Effector memory CD8-positive, alpha-beta T cell (primary cell): ENCODE measurements around the gene CCDC18.
A peak's percentile ranks its signal among the peaks of the same experiment; 100 is the strongest.

ENCODE experiments used
- ATAC-seq: fragments of 150-1000 bp; cut with Tn5 transposase; replicated peaks from 2 replicates; pipeline ENCODE4 v1.10.0; 2021; ENCODE audit warnings: mild to moderate bottlenecking, moderate library complexity
- DNase-seq, 3 experiments: peaks; one replicate each; pipeline ENCODE4 v3.0.0; 2021
- H3K27ac Mint-ChIP-seq, 2 donors: one replicate each; pipeline ENCODE4 v1.8.0; 2022; ENCODE audit warnings: mild to moderate bottlenecking in 2 of 2, mixed read lengths in 2 of 2, moderate library complexity in 2 of 2
- H3K27me3 Mint-ChIP-seq, 2 donors: one replicate each; pipeline ENCODE4 v1.8.0; 2022; ENCODE audit warnings: mixed read lengths in 2 of 2
- H3K36me3 Mint-ChIP-seq: one replicate; pipeline ENCODE4 v1.8.0; 2022; ENCODE audit warnings: mild to moderate bottlenecking, moderate library complexity, mixed read lengths; ENCODE audit not compliant: insufficient read depth
- H3K4me1 Mint-ChIP-seq, 2 donors: one replicate each; pipeline ENCODE4 v1.8.0; 2022; ENCODE audit warnings: low read depth in 2 of 2, mixed read lengths in 2 of 2
- H3K4me3 Mint-ChIP-seq, 2 donors: one replicate each; pipeline ENCODE4 v1.8.0; 2022; ENCODE audit warnings: mild to moderate bottlenecking in 2 of 2, mixed read lengths in 2 of 2, moderate library complexity in 2 of 2
- H3K9me3 Mint-ChIP-seq, 2 donors: one replicate each; pipeline ENCODE4 v1.8.0; 2022; ENCODE audit warnings: mixed read lengths in 2 of 2

The CCDC18 gene

DNA sequence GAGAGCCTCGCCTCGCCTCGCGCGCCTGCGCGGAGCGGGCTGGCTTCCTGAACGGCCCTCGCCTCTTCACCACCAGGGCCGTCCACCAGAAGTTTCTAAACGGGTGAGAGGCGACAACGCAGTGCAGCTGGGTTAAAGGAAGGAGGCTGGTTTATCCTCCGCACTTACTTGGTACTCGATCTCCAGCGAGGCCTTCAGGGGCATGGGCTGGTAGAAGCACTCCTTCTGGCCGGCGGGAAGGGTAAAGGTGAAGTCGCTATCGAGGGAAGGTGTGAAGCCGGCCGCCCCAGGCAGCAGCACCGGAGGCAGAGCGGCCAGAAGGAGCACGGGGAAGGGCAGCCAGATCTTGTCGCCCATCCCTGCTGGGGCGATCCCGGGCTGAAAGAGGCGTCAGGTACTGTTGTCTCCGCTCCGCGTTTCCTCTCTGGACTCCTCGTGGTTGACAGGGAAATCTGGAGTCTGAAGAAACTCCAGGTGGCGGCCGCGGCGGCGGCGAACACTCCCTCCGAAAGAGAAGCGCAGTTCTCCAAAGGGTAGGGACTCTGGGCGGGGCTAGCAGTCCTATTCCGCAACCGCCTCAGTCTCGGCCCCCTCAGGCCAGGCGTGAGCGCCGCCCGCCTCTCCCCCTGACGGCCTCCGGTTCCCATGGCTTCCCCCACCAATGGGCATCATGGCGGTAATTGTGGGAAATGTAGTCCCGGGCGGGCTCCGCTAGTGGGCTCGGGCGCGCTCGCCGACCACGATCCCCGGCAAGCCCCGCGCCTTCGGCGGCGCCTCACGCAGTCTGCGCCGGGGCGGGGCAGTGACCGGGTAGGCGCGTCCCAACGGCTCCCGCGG lies 420 bp upstream of the CCDC18 start, which contains the start of gene TMED5:
TMED5 (minus strand) TSS at position 528 of the 837 bp plus-strand sequence; CDS start at position 357, 171 bp downstream.
- ATAC-seq (peak; percentile 77), DNase-seq (peak; percentile 94 to 96 (median 95))
- peak within 1 kb of the TSS; percentile 97 for H3K27ac Mint-ChIP-seq
- H3K36me3 Mint-ChIP-seq, result peaks cover 36% of the 10 kb centered on the region
- peak within 1 kb of the TSS; percentile 88 to 99 for H3K4me3 Mint-ChIP-seq
- peaks cover 22 to 31% of the 10 kb centered on the region in 2 donors for H3K4me1 Mint-ChIP-seq
- H3K9me3 Mint-ChIP-seq, result no peaks in the 10 kb centered on the region
- H3K27me3 Mint-ChIP-seq, result no peaks in the 10 kb centered on the region

DNA sequence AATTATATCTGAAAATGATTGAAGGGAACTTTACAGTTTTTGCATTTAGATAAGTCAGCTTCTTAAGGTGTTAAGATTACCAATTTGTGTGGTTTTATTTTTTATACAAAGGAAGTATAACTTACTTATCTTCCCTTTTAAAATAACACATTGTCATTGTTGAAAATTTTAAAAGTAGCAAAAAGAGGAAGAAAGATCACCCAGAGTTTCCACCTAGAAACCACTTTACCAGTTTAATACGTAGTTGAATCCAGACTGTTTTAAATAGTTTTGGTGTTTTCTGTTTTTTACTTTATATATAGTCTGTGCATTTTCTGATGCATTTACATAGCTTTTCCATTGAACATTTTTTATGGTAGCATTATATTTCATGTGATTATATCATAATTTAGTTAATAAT lies 6.1 kb downstream of the CCDC18 start:
- no peak overlapping the region for H3K4me3 Mint-ChIP-seq
- H3K9me3 Mint-ChIP-seq, result no peaks in the 10 kb centered on the region
- H3K27me3 Mint-ChIP-seq, result no peaks in the 10 kb centered on the region
- H3K4me1 Mint-ChIP-seq, result peaks cover 9 to 12% of the 10 kb centered on the region in 2 donors
- ATAC-seq (no peak), DNase-seq (no peak)
- no peak overlapping the region for H3K27ac Mint-ChIP-seq
- H3K36me3 Mint-ChIP-seq, result peaks cover 3% of the 10 kb centered on the region

DNA sequence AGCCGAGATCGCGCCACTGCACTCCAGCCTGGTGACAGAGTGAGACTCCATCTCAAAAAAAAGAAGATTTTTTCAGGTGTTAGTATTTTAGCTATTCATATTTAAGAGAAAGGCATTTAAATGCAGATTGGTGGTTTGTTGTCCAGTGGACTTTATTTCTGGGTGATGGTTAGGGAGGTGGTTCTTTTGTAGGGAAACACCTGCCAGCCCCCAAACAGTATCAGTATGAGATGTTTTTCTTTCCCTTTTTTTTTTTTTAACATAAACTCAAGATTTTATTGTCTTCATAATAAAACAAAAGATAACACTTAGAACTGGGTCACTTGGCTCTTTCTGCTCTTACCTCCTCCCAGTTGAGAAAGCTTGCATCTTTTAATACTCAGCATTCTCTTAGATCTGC lies 9.9 kb downstream of the CCDC18 start:
- no peak overlapping the region for H3K4me3 Mint-ChIP-seq
- H3K36me3 Mint-ChIP-seq, result no peaks in the 10 kb centered on the region
- H3K9me3 Mint-ChIP-seq, result no peaks in the 10 kb centered on the region
- H3K27me3 Mint-ChIP-seq, result no peaks in the 10 kb centered on the region
- peaks cover 6 to 13% of the 10 kb centered on the region in 2 donors for H3K4me1 Mint-ChIP-seq
- no peak overlapping the region for H3K27ac Mint-ChIP-seq
- ATAC-seq (no peak), DNase-seq (no peak)

DNA sequence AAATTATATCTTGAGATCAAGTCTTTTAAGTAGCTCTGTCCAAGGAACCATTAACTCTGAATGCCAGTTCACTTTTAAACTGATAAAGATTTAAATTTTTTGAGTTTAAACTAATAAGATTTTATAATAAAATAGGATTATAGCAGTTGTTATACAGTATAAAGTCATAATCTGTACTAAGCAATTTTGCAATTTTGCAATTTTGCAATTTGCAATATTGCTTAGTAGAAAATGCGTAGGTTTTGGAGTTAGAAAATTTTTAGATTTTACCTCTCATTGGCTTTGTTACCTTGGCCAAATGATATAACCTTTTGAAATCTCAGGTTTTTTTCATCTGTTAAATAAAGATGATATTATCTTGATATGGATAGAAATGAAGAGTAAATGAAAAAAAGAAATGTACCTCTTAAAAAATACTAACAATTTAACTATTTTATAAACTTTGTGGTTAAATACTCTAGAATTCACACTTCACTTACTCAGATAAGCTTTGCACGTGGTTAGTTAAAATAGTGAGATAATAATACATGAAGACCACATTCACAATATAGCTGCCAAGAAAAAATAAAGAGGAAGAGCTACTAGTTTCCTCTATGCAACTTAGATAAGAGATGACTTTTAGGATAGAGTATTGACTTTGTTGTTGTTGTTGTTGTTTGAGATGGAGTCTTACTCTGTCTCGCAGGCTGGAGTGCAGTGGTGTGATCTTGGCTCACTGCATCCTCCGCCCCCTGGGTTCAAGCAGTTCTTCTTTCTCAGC lies 13.9 kb downstream of the CCDC18 start:
- H3K4me3 Mint-ChIP-seq, result no peak overlapping the region
- peaks cover 5% of the 10 kb centered on the region for H3K36me3 Mint-ChIP-seq
- peak; percentile 43 for ATAC-seq

DNA sequence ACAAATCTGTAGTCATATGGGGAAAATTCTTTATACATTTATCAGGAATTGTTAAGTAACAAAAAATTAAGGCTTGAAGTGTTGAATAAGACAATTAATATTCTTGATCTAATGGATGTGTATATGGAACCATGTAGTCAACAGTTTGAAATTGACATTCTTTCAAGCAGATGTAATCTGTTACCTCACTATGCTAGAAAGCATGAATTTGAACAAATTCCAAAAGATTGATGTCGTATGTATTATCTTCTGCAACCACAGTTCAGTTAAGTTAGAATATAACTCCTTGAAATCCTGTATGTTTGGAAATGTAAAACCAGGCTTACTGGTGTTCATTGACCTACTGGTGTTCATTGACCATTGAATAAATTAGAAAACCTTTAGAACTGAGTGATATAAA lies 16.1 kb downstream of the CCDC18 start:
- Mint-ChIP-seq H3K4me1 (peaks cover 4 to 8% of the 10 kb centered on the region in 2 donors), H3K4me3 (no peak overlapping the region), H3K36me3 (peaks cover 5% of the 10 kb centered on the region), H3K27ac (no peak overlapping the region), H3K9me3 (no peaks in the 10 kb centered on the region), H3K27me3 (no peaks in the 10 kb centered on the region)
- ATAC-seq (no peak), DNase-seq (no peak)

More for the DNA sequence above, 13.9 kb downstream of the CCDC18 start:
- peaks cover 4 to 12% of the 10 kb centered on the region in 2 donors for H3K4me1 Mint-ChIP-seq
- no peak for DNase-seq
- H3K27me3 Mint-ChIP-seq, result no peaks in the 10 kb centered on the region
- H3K27ac Mint-ChIP-seq, result peak overlapping the region in 1 of 2 donors; percentile 67
- H3K9me3 Mint-ChIP-seq, result no peaks in the 10 kb centered on the region

DNA sequence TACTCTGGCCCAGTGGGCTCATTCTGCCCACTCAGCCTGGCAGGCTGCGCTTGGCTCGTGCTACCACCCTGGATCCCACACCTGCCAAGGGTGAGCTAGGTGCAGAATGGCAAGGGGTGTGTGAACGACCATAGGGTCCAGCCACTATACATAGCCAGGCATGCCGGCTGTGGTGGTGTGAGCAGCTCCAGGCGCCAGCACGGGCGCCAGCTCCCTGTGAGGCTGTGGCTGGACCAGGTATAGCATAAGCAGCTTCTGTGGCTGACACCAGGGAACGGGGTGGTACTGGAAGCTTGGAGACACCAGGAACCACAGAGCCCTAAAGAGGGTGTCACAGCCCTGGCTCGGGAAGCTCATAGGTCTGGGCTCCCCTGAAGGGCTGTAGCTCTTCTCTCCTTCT lies 18.6 kb downstream of the CCDC18 start:
- peaks cover 5% of the 10 kb centered on the region for H3K36me3 Mint-ChIP-seq
- no peak overlapping the region for H3K4me3 Mint-ChIP-seq
- DNase-seq (no peak), ATAC-seq (no peak)
- peaks cover 4 to 8% of the 10 kb centered on the region in 2 donors for H3K4me1 Mint-ChIP-seq
- H3K27ac Mint-ChIP-seq, result no peak overlapping the region
- no peaks in the 10 kb centered on the region for H3K9me3 Mint-ChIP-seq
- H3K27me3 Mint-ChIP-seq, result no peaks in the 10 kb centered on the region

DNA sequence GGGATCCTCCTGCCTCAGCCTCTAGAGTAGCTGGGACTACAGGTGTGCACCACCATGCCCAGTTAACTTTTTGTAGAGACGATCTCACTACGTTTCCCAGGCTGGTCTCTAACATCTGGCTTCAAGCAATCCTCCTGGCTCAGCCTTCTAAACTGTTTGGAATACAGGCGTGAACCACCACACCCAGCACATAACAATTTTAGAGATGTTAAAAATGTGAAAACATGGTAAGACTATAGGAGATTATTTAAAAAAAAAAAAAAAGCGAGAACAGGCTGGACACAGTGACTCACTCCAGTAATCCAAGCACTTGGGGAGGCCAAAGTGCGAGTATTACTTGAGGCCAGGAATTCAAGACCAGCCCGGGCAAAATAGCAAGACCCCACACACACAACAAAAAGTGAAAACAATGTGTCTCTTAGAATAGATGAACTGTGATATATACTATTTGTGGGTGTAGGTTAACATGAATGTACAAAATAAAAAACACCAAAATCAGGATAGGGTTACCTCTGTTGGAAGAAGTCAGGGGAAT lies 19.6 kb downstream of the CCDC18 start:
- no peak overlapping the region for H3K4me3 Mint-ChIP-seq
- H3K4me1 Mint-ChIP-seq, result peaks cover under 1% of the 10 kb centered on the region in 2 donors
- no peak for ATAC-seq
- no peak for DNase-seq
- H3K36me3 Mint-ChIP-seq, result peaks cover 5% of the 10 kb centered on the region
- no peaks in the 10 kb centered on the region for H3K27me3 Mint-ChIP-seq
- no peak overlapping the region for H3K27ac Mint-ChIP-seq
- H3K9me3 Mint-ChIP-seq, result no peaks in the 10 kb centered on the region

DNA sequence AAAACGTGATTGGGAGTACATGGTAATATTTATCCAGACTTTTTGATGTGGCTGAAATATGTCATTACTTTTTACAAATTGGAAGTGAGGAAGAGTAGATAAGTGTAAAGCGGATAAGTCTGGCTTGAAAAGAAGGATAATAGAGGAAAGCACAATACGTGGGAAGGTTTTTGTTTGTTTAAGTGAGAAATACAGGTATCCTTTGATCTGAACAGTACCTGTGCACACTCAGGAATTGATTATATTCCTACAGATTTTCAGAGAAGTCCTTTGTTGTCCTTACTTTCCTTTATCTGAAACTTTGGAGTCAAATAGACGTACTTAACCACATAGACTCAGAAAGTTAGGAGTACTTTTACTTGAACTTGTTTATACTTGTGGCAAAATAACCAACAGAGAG lies 20.2 kb downstream of the CCDC18 start:
- Mint-ChIP-seq H3K36me3 (peaks cover 5% of the 10 kb centered on the region), H3K4me3 (no peak overlapping the region), H3K4me1 (no peaks in the 10 kb centered on the region), H3K27ac (no peak overlapping the region), H3K27me3 (no peaks in the 10 kb centered on the region), H3K9me3 (no peaks in the 10 kb centered on the region)
- DNase-seq (no peak), ATAC-seq (no peak)

DNA sequence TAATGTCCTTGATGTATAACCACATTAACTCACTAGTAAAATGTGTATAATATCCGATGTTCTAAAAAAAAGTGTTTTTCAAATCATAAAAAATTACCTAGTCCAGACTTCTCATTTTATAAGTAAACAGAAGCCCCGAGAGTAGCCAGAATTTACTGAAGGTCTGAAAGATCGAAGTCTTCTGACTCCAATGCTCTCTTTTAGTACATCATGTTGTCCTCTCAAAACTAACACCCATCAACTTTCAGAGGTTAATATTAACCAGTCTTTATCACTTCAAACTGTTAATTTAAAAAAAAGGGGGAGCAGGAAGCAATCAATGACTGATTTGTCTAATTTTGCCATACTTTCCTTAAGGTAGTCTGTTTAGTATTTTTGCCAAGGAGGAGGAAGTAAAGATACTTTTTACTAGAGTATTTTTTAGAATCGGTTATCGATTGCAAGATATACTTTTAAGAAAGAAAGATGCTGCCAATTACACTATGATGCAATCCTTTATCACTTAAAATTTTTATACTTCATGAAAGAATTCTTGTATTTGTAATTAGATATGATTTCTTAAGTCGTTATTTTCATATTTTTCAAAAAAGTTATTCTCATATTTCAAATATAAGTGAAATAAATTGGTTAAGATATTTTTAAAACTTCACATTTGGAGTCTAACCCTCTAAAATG lies 25.5 kb downstream of the CCDC18 start:
- H3K27me3 Mint-ChIP-seq, result no peaks in the 10 kb centered on the region
- H3K27ac Mint-ChIP-seq, result no peak overlapping the region
- DNase-seq (no peak), ATAC-seq (no peak)
- no peak overlapping the region for H3K4me3 Mint-ChIP-seq
- no peaks in the 10 kb centered on the region for H3K4me1 Mint-ChIP-seq
- no peaks in the 10 kb centered on the region for H3K36me3 Mint-ChIP-seq
- no peaks in the 10 kb centered on the region for H3K9me3 Mint-ChIP-seq

DNA sequence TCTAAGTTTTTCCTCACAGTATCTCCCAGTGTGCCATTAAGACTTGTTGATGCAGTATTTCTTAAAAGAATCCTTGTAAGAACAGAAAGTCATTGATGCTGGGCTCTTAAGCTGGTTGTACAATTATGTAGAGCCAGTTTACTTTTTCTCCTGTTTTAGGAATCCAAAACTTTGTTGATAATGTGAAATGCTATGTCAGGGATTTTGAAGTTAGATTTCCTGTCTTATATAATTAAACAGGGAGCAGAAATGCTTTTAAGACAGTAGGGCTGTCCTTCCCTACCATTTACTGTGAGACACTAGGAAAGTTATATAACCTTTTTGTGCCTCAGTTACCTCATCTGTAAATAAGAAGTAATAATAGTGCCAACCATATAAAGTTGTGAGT lies 26.0 kb downstream of the CCDC18 start:
- H3K4me1 Mint-ChIP-seq, result no peaks in the 10 kb centered on the region
- no peaks in the 10 kb centered on the region for H3K36me3 Mint-ChIP-seq
- no peak overlapping the region for H3K4me3 Mint-ChIP-seq
- no peak for ATAC-seq
- DNase-seq, result no peak
- no peaks in the 10 kb centered on the region for H3K27me3 Mint-ChIP-seq
- H3K27ac Mint-ChIP-seq, result no peak overlapping the region
- H3K9me3 Mint-ChIP-seq, result no peaks in the 10 kb centered on the region

DNA sequence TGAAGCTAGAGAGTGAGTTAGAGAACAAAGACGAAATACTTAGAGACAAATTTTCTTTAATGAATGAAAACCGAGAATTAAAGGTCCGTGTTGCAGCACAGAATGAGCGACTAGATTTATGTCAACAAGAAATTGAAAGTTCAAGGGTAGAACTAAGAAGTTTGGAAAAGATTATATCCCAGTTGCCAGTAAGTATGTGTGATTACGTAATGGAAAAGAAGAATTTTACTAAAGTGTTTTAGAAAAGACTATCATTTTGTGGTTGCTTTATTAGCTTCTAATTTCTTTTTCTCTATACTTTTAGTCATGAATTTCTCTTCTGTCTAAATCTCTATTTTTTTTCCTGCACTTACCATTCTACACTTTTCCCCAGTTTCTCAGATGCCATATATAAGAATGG lies 26.7 kb downstream of the CCDC18 start:
- Mint-ChIP-seq H3K9me3 (no peaks in the 10 kb centered on the region), H3K4me1 (no peaks in the 10 kb centered on the region), H3K27me3 (no peaks in the 10 kb centered on the region), H3K4me3 (no peak overlapping the region), H3K27ac (peak overlapping the region in 1 of 2 donors; percentile 23), H3K36me3 (no peaks in the 10 kb centered on the region)
- ATAC-seq, result no peak
- DNase-seq, result no peak

DNA sequence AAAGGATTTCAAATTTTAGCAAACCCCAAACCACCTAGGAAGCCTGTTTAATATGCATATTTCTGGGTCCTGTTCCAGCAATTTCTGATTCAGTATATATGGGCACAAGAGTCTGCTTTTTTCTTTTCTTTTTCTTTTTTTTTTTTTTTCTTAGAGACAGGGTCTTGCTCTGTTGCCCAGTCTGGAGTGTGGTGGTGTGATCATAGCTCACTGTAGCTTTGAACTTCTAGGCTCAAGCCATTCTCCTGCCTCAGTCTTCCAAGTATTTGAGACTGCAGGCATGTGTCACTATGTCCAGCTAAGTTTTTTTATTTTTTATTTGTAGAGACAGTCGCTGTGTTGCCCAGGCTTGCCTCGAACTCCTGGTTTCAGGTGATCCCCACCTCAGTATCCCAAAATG lies 34.8 kb downstream of the CCDC18 start:
- peaks cover 4% of the 10 kb centered on the region for H3K36me3 Mint-ChIP-seq
- DNase-seq (no peak), ATAC-seq (no peak)
- H3K4me3 Mint-ChIP-seq, result no peak overlapping the region
- H3K27me3 Mint-ChIP-seq, result no peaks in the 10 kb centered on the region
- H3K4me1 Mint-ChIP-seq, result peaks cover 6 to 11% of the 10 kb centered on the region in 2 donors
- H3K9me3 Mint-ChIP-seq, result no peaks in the 10 kb centered on the region
- H3K27ac Mint-ChIP-seq, result no peak overlapping the region

DNA sequence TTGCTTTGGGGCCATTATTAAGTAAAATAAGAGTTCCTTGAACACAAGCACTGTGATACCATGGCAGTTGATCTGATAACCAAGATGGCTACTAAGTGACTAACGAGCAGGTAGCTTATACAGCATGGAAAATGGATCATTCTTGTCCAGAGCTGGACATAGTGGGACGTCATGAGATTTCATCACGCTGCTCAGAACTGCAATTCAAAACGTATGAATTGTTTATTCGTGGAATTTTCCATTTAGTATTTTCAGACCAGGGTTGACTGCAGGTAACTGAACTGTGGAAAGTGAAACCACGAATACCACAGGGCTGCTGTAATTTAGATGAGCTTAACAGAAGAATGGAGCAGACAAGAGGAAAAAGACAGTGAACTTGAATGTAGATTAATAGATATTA lies 38.9 kb downstream of the CCDC18 start:
- Mint-ChIP-seq H3K27ac (peak overlapping the region; percentile 57 to 67), H3K4me1 (peaks cover 6 to 11% of the 10 kb centered on the region in 2 donors), H3K4me3 (peak overlapping the region; percentile 60 to 69), H3K9me3 (no peaks in the 10 kb centered on the region), H3K36me3 (peaks cover 7% of the 10 kb centered on the region), H3K27me3 (no peaks in the 10 kb centered on the region)
- peak; percentile 60 for ATAC-seq
- DNase-seq, result no peak
